Brain pericyte (primary cell): ENCODE measurements around the gene LILRA1.
"Not testable (repeated sequence)": the region's sequence is repeated elsewhere in the genome, so short reads cannot be mapped to it uniquely, and the experiment has no call there.

ENCODE experiments used
- DNase-seq: peaks from one replicate; pipeline ENCODE4 v3.0.0-alpha.2; 2012; ENCODE audit warnings: low read depth, low spot score

LILRA1 gene

GRCh38 chr19:54593445-54593844 lies at the start of gene LILRA1:
Gene LILRA1, plus strand, starts transcription at chr19:54593632. Its CDS starts 613 bp downstream, at chr19:54594245.
- not testable (repeated sequence) for DNase-seq

GRCh38 chr19:54548806-54549205 lies 44.6 kb upstream of the LILRA1 start:
- no peak for DNase-seq

DNA sequence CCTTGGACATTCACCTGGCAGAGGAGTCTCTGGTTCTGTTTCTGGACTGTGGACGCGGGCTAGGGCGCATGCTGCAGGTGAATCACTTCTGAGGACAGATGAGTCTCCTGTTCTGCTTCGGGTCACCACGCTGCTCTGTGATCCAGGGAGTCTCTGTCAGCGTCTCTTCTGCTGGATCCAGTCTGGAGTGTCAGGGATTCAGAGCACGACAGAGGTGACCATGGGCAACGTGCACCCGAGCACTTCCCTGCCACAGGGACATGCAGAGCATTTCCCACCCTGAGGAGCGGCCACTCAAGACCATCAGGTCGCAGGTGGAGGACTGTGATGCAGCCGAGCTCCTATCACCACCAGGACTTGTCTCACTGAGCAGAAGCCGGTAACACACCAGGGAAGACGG lies 44.2 kb upstream of the LILRA1 start:
- no peak for DNase-seq

DNA sequence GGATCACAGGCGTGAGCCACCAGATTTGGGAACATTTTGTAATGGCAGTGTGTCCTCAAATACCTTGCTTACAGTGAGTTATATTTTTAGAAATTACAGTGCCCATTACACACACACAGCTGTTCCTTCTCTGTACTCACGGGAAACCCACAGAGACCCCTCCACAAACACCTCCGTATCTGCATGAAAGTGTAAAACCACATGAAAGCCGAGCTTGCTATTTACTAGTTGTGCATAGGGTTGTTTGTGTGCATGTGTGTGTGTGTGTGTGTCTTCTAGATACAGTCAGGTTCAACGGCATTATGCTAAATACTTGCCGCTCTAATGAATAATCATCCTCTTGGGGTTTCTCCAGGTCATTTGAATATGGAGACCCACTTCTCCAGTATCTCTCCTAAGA lies 42.1 kb upstream of the LILRA1 start:
- no peak for DNase-seq

DNA sequence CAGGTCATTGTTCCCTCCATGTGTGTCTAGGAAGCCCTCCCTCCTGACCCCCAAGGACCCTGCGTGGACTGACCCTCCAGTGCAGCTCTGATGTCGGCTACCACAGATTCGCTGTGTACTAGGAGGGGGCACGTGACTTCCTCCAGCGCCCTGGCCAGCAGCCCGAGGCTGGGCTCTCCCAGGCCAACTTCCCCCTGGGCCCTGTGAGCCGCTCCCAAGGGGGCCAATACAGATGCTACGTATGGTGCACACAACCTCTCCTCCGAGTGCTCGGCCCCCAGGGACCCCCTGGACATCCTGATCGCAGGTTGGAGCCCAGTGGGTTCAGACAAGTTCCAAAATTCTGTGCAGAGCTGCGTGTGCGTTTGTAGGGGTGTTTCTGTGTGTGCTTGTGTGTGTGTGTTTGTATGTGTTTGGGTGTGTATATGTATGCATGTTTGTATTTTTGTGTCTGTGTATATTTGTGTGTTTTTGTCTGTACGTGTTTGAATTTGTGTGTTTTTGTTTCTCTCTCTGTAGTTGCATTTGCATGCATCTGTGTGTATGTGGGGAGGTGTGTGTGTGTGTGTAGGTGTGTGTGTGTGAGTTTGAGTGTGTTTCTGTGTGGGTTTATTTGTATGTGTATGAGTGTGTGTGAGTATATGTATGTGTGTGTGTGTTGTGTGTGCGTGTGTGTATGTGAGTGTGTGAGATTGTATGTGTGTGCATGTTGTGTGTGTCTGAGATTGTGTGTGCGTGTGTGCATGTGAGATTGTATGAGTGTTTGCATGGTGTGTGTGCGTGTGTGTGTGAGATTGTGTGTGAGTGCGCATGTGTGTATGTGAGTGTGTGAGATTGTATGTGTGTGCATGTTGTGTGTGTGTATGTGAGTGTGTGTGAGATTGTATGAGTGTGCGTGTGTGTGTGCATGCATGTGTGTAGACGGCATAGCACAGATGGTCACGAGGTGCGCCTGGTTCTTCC lies 41.2 kb upstream of the LILRA1 start:
- DNase-seq = no peak

- DNase-seq = no peak
Measured at GRCh38 chr19:54552913-54553310, 40.5 kb upstream of the LILRA1 start.

GRCh38 chr19:54554006-54554405 lies 39.4 kb upstream of the LILRA1 start:
- no peak for DNase-seq

GRCh38 chr19:54554896-54555295 lies 38.5 kb upstream of the LILRA1 start:
- no peak for DNase-seq

DNA sequence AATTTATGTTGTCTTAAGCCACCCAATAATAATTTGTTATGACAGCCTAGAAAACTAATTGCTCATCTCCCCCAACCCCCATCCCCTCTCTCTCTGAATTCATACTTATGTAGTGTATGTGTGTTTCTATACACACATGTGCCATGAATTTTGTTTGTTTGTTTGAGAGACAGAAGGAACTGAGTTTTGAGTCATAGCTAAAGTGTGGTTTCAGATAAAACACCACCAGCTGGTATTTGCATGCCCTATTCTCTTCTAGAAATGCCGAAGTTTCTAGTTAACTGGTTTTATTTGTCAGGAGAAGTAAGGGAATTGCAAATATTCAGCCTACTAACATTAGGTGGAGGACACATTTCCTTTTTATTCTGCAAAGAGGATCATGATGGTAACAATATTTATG lies 37.2 kb upstream of the LILRA1 start:
- no peak for DNase-seq

GRCh38 chr19:54558339-54558738 lies 35.1 kb upstream of the LILRA1 start:
- no peak for DNase-seq

DNA sequence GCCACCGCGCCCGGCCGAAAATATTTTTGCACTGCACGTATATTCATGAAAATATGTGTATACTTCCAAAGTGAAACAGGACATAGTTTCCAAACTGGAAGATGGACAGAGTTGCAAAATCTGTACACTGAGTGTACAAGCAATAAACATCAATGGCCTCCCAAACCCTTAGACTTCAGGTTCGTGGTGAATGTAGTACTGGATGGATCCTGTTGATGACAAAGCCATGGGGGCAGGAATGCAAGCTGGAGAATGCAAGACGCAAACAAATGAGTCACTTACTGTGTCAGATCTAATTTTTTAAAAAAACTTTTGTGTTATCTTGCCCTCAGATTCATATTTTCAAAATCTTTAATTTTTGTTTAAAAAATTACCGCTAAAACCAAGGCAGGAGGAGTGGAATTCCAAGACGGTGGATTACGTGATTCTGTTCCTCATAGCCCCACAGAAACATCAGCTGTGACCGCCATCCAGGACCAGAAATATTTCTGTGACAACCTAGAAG lies 32.5 kb upstream of the LILRA1 start:
- no peak for DNase-seq

- DNase-seq = no peak
Measured at GRCh38 chr19:54561840-54562239, 31.6 kb upstream of the LILRA1 start.

DNA sequence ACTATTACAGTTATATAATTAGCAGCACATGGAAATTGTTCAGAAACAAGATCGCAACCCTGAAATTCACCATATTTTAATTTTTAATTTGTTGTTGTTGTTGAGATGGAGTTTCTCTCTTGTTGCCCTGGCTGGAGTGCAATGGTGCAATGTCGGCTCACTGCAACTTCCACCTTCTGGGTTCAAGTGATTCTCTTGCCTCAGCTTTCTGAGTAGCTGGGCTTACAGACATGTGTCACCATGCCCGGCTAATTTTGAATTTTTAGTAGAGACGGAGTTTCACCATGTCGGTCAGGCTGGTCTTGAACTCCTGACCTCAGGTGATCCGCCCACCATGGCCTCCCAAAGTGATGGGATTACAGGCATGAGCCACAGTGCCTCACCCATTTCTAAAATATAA lies 30.2 kb upstream of the LILRA1 start:
- DNase-seq = not testable (repeated sequence)

GRCh38 chr19:54570316-54570715 lies 23.1 kb upstream of the LILRA1 start:
- DNase-seq = no peak

GRCh38 chr19:54571715-54572615 lies 21.5 kb upstream of the LILRA1 start:
- DNase-seq = not testable (repeated sequence)

DNA sequence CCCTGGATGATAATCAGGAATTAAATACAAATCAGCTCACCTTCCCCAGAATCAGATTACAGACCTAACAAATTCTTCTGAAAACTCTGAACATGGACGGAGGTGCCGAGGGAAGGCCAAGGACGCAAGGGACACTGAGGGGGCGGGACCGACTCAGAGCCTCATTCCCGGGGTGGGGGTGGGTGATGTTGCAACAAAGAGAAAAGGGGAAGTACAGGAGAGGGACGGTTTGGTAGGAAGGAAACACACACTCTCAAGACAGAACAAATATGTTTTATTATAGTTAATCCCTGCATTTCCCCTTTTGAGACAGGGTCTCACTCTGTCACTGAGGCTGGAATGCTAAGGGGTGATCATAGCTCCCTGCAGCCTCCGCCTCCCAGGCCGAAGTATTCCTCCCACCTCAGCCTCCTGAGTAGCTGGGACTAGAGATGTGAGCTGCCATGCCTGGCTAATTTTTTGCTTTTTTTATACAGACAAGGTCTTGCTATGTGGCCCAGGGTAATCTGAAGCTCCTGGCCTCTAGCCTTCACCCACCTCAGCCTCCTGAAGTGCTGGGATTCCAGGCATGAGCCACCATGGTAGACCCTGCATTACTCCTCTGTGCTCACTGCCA lies 20.6 kb upstream of the LILRA1 start:
- DNase-seq = no peak

DNA sequence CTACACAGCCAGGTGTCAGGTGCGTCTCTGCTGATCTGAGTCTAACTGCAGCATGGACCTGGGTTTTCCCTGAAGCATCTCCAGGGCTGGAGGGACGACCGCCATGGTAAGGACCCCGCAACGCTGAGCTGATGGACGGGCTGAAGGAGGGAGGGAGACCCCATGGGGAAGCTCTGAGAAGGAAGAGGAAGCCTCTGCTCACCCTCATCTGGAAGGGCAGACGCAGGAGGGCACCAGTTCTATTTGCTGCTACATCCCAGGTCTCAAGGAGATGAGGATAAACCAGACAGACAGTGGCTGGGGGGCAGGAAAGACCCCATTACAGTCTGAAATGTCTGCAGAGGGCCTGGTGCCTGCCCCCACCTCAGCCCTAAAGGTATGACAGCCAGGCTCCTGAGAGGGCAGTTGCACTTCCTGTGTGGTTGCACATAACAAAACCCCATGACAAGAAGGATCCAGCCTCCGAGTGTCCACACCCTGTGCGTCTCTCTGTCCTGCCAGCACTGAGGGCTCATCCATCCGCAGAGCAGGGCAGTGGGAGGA lies 20.0 kb upstream of the LILRA1 start, which contains the start of gene LILRA2:
Gene LILRA2 (plus strand): TSS at position 461 of the 543 bp plus-strand sequence. CDS start 89 bp downstream, outside the sequence.
- DNase-seq = no peak

GRCh38 chr19:54574051-54574450 lies 19.4 kb upstream of the LILRA1 start:
- no peak for DNase-seq

DNA sequence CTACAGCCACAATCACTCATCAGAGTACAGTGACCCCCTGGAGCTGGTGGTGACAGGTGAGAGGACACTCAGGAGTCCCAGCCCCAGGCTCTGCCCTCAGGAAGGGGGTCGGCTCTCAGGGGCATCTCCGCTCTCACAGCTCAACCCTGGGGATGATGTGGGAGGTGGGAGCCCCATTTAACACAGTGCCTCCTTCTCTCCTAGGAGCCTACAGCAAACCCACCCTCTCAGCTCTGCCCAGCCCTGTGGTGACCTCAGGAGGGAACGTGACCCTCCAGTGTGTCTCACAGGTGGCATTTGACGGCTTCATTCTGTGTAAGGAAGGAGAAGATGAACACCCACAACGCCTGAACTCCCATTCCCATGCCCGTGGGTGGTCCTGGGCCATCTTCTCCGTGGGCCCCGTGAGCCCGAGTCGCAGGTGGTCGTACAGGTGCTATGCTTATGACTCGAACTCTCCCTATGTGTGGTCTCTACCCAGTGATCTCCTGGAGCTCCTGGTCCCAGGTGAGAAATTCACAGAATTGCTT lies 18.8 kb upstream of the LILRA1 start:
- DNase-seq = no peak

DNA sequence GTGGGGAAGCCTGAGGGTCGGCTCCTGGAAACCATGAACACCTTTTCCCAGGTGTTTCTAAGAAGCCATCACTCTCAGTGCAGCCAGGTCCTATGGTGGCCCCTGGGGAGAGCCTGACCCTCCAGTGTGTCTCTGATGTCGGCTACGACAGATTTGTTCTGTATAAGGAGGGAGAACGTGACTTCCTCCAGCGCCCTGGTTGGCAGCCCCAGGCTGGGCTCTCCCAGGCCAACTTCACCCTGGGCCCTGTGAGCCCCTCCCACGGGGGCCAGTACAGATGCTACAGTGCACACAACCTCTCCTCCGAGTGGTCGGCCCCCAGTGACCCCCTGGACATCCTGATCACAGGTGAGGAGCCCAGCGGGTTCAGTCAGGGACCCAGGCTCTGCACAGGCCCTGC lies 18.2 kb upstream of the LILRA1 start:
- not testable (repeated sequence) for DNase-seq

- no peak for DNase-seq
Measured at GRCh38 chr19:54576411-54576976, 16.9 kb upstream of the LILRA1 start.
